ENCODE measurements around the gene MTHFSD.

Gene MTHFSD

DNA sequence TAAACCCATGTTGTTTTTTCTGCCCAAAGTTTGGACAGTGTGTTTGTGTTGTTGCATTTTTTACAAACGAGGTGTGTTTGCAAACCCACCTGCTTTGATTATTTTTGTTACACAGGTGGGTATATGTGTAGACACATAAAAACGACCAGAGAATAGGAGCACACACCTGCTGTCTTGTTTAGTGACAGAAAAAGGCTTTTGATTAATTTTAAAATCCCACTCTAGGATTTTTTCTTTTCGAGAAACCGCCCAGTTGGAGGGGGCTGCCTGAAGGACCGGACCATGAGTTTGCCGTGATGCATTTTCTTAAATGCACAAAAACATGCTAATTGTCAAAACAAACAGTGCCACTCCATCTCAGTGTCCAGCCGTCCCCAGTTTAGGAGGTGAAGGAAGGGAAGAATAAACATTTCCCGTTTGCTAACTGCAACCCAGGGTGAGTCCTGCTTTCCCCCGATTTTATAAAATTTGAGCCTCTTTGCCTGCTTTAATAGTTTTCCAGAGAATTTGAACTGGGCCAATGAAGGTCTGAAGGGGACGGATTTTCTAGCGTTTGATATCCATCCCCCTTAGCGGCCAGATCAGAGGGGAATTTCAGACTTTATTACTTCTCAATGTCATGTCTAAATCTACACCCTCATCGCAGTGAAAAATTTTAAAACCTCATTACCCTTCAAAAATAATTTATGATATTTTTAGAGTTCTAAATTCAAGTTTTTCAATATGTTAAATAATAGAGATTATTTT lies 14.8 kb upstream of the MTHFSD start:
- no peaks in the 10 kb centered on the region for H3K9me3 ChIP-seq (ENCODE audit: insufficient read depth, low read length, severe bottlenecking)
- H3K79me2 ChIP-seq (ENCODE audit: insufficient read depth, low read length) = no peaks in the 10 kb centered on the region
- H3K4me2 ChIP-seq (ENCODE audit: insufficient read depth, low read length) = no peak overlapping the region
- no peak overlapping the region for H3K27ac ChIP-seq (ENCODE audit: low read length)
- no peak overlapping the region for H3K4me3 ChIP-seq (ENCODE audit: low read depth in 1 of 2, low read length in 2 of 2)
- H3K27me3 ChIP-seq (ENCODE audit: insufficient read depth, low read length, poor library complexity) = peaks cover 6% of the 10 kb centered on the region
- H3K36me3 ChIP-seq (ENCODE audit: insufficient read depth, low read length) = no peaks in the 10 kb centered on the region
- H3K9ac ChIP-seq (ENCODE audit: low read depth, low read length) = no peak overlapping the region
- ATAC-seq (ENCODE audit: insufficient read depth, low read depth) = no peak
- no peak overlapping the region for H2AFZ ChIP-seq (ENCODE audit: low read depth, low read length)
- H3K4me1 ChIP-seq (ENCODE audit: insufficient read depth, low read length) = no peaks in the 10 kb centered on the region
- H4K20me1 ChIP-seq (ENCODE audit: insufficient read depth, low read length) = no peaks in the 10 kb centered on the region
- no peak for DNase-seq
- TF ChIP-seq, protein P1, sequence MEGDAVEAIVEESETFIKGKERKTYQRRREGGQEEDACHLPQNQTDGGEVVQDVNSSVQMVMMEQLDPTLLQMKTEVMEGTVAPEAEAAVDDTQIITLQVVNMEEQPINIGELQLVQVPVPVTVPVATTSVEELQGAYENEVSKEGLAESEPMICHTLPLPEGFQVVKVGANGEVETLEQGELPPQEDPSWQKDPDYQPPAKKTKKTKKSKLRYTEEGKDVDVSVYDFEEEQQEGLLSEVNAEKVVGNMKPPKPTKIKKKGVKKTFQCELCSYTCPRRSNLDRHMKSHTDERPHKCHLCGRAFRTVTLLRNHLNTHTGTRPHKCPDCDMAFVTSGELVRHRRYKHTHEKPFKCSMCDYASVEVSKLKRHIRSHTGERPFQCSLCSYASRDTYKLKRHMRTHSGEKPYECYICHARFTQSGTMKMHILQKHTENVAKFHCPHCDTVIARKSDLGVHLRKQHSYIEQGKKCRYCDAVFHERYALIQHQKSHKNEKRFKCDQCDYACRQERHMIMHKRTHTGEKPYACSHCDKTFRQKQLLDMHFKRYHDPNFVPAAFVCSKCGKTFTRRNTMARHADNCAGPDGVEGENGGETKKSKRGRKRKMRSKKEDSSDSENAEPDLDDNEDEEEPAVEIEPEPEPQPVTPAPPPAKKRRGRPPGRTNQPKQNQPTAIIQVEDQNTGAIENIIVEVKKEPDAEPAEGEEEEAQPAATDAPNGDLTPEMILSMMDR (IDR thresholded peaks at IDR 0.05; ENCODE audit: borderline replicate concordance, extremely low read depth, low read length, poor library complexity, severe bottlenecking) = no peak
- no peak for TF ChIP-seq EZH2 (IDR thresholded peaks at IDR 0.05; ENCODE audit: borderline replicate concordance, low read depth, low read length, severe bottlenecking)

DNA sequence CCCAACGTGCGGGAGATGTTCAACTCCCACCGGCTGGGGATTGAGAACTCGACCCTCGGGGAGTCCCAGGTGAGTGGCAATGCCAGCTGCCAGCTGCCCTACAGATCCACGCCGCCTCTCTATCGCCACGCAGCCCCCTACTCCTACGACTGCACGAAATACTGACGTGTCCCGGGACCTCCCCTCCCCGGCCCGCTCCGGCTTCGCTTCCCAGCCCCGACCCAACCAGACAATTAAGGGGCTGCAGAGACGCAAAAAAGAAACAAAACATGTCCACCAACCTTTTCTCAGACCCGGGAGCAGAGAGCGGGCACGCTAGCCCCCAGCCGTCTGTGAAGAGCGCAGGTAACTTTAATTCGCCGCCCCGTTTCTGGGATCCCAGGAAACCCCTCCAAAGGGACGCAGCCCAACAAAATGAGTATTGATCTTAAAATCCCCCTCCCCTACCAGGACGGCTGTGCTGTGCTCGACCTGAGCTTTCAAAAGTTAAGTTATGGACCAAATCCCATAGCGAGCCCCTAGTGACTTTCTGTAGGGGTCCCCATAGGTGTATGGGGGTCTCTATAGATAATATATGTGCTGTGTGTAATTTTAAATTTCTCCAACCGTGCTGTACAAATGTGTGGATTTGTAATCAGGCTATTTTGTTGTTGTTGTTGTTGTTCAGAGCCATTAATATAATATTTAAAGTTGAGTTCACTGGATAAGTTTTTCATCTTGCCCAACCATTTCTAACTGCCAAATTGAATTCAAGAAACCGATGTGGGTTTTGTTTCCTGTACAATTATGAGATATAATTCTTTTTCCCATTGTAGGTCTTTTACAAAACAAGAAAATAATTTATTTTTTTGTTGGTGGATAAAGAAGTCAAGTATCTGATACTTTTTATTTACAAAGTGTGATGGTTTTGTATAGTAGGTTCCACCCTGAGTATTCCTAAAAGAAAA lies 13.9 kb upstream of the MTHFSD start:
- H3K79me2 ChIP-seq (ENCODE audit: insufficient read depth, low read length) = no peaks in the 10 kb centered on the region
- no peak for ATAC-seq (ENCODE audit: insufficient read depth, low read depth)
- H3K27me3 ChIP-seq (ENCODE audit: insufficient read depth, low read length, poor library complexity) = peaks cover 13% of the 10 kb centered on the region
- no peak overlapping the region for H3K27ac ChIP-seq (ENCODE audit: low read length)
- TF ChIP-seq, protein P1 (IDR thresholded peaks at IDR 0.05; ENCODE audit: borderline replicate concordance, extremely low read depth, low read length, poor library complexity, severe bottlenecking) = no peak
- TF ChIP-seq EZH2 (IDR thresholded peaks at IDR 0.05; ENCODE audit: borderline replicate concordance, low read depth, low read length, severe bottlenecking) = no peak
- no peak for DNase-seq
- no peak overlapping the region for H3K4me2 ChIP-seq (ENCODE audit: insufficient read depth, low read length)
- H3K36me3 ChIP-seq (ENCODE audit: insufficient read depth, low read length) = no peaks in the 10 kb centered on the region
- no peak overlapping the region for H2AFZ ChIP-seq (ENCODE audit: low read depth, low read length)
- peaks cover 4% of the 10 kb centered on the region for H3K4me1 ChIP-seq (ENCODE audit: insufficient read depth, low read length)
- no peaks in the 10 kb centered on the region for H4K20me1 ChIP-seq (ENCODE audit: insufficient read depth, low read length)
- no peak overlapping the region for H3K9ac ChIP-seq (ENCODE audit: low read depth, low read length)
- no peak overlapping the region for H3K4me3 ChIP-seq (ENCODE audit: low read depth in 1 of 2, low read length in 2 of 2)
- no peaks in the 10 kb centered on the region for H3K9me3 ChIP-seq (ENCODE audit: insufficient read depth, low read length, severe bottlenecking)

DNA sequence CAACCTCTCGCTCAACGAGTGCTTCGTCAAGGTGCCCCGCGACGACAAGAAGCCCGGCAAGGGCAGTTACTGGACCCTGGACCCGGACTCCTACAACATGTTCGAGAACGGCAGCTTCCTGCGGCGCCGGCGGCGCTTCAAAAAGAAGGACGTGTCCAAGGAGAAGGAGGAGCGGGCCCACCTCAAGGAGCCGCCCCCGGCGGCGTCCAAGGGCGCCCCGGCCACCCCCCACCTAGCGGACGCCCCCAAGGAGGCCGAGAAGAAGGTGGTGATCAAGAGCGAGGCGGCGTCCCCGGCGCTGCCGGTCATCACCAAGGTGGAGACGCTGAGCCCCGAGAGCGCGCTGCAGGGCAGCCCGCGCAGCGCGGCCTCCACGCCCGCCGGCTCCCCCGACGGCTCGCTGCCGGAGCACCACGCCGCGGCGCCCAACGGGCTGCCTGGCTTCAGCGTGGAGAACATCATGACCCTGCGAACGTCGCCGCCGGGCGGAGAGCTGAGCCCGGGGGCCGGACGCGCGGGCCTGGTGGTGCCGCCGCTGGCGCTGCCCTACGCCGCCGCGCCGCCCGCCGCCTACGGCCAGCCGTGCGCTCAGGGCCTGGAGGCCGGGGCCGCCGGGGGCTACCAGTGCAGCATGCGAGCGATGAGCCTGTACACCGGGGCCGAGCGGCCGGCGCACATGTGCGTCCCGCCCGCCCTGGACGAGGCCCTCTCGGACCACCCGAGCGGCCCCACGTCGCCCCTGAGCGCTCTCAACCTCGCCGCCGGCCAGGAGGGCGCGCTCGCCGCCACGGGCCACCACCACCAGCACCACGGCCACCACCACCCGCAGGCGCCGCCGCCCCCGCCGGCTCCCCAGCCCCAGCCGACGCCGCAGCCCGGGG lies 12.9 kb upstream of the MTHFSD start:
- Histone ChIP-seq H3K27me3 (ENCODE audit: insufficient read depth, low read length, poor library complexity) (peaks cover 14% of the 10 kb centered on the region), H3K27ac (ENCODE audit: low read length) (no peak overlapping the region), H3K9me3 (ENCODE audit: insufficient read depth, low read length, severe bottlenecking) (no peaks in the 10 kb centered on the region), H3K79me2 (ENCODE audit: insufficient read depth, low read length) (no peaks in the 10 kb centered on the region), H3K4me3 (ENCODE audit: low read depth in 1 of 2, low read length in 2 of 2) (no peak overlapping the region), H3K36me3 (ENCODE audit: insufficient read depth, low read length) (no peaks in the 10 kb centered on the region), H3K9ac (ENCODE audit: low read depth, low read length) (no peak overlapping the region), H3K4me1 (ENCODE audit: insufficient read depth, low read length) (peaks cover 11% of the 10 kb centered on the region), H2AFZ (ENCODE audit: low read depth, low read length) (no peak overlapping the region), H3K4me2 (ENCODE audit: insufficient read depth, low read length) (no peak overlapping the region), H4K20me1 (ENCODE audit: insufficient read depth, low read length) (no peaks in the 10 kb centered on the region)
- ATAC-seq (ENCODE audit: insufficient read depth, low read depth) (no peak), DNase-seq (no peak)
- TF ChIP-seq, protein P1 (IDR thresholded peaks at IDR 0.05; ENCODE audit: borderline replicate concordance, extremely low read depth, low read length, poor library complexity, severe bottlenecking) = no peak
- no peak for TF ChIP-seq EZH2 (IDR thresholded peaks at IDR 0.05; ENCODE audit: borderline replicate concordance, low read depth, low read length, severe bottlenecking)

All from DND-41 (cell line).